Calu3 (cell line): Measurements from ENCODE around the gene CAMKMT. TPM values are rescaled to one million over a fixed set of nuclear protein-coding genes. Genes with fewer than 3 reads are reported as not detected.

Source experiments
- BruUV-seq: library from RNA; stranded (reverse); fragments of 400-500 nt; replicated peaks from 2 replicates; lab custom pipeline; 2021; lab: Mats Ljungman, UMichigan
- CTCF ChIA-PET: fragments of 300-600 bp; sonication (Branson Sonifier 250); formaldehyde crosslinking; loops from one replicate; lab custom pipeline; 2022; ENCODE audit warnings: antibody characterized with exemption; lab: Charles Lee
- DNase-seq: peaks from one replicate; pipeline ENCODE4 v3.0.0; 2022
- H3K27ac Mint-ChIP-seq: one replicate; pipeline ENCODE4 v1.8.0; 2022; ENCODE audit warnings: mixed read lengths; ENCODE audit not compliant: unreplicated experiment
- H3K27me3 Mint-ChIP-seq: one replicate; pipeline ENCODE4 v1.8.0; 2022; ENCODE audit warnings: mixed read lengths; ENCODE audit not compliant: unreplicated experiment
- H3K36me3 Mint-ChIP-seq: one replicate; pipeline ENCODE4 v1.8.0; 2022; ENCODE audit warnings: mild to moderate bottlenecking, moderate library complexity, mixed read lengths; ENCODE audit not compliant: insufficient read depth, unreplicated experiment
- H3K4me1 Mint-ChIP-seq: one replicate; pipeline ENCODE4 v1.8.0; 2022; ENCODE audit warnings: mild to moderate bottlenecking, low read depth, mixed read lengths; ENCODE audit not compliant: unreplicated experiment
- H3K4me3 Mint-ChIP-seq: one replicate; pipeline ENCODE4 v1.8.0; 2022; ENCODE audit warnings: mild to moderate bottlenecking, low read depth, moderate library complexity, mixed read lengths; ENCODE audit not compliant: unreplicated experiment
- H3K9me3 Mint-ChIP-seq: one replicate; pipeline ENCODE4 v1.8.0; 2022; ENCODE audit warnings: low read depth, mixed read lengths; ENCODE audit not compliant: unreplicated experiment
- intact Hi-C: fragments of 100-400 bp; cut with micrococcal nuclease; formaldehyde crosslinking; loops from one replicate; pipeline ENCODE4 v1.10.0; 2022; ENCODE audit not compliant: unreplicated experiment
- total RNA-seq: library from RNA; stranded (reverse); gene quantifications from 2 replicates; pipeline ENCODE4 v1.2.3, GENCODE V29; 2022
- TF ChIP-seq, protein P1 (sequence below): fragments of 200-600 bp; IDR thresholded peaks from one replicate; pipeline ENCODE4 v1.8.0; 2022; ENCODE audit warnings: antibody characterized with exemption; ENCODE audit not compliant: unreplicated experiment

The CAMKMT gene
- total RNA-seq, 1 experiment from 2014 or later, result 20.6 TPM

DNA sequence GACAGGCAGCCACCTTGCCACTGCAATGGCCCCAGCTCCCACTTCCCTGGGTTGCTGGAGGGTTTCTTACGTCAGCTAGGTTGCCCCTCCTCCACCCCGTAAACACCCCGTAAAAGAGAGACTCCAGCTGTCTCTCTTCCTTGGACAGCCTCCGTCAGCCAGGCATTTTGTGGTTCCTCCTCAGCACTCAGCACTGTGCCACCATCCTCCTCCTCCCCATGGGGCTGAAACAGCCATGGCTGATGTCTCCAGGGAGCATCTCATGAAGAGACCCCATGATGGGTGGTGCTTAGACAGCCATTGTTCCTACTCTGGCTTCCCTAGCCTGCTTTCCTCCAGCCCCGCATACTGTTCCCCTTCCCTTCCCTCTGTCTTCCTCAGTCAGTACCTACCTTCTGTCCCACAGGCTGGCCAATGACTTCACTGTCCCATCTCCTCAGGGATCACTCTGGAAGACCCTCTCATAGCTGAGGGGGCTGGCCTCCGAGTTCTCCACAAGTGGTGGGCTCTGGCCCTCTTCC lies 436.5 kb downstream of the CAMKMT start:
- H3K9me3 Mint-ChIP-seq, result no peaks in the 10 kb centered on the region
- no peak for DNase-seq
- H3K27ac Mint-ChIP-seq, result no peak overlapping the region
- BruUV-seq, result no TSS peak
- H3K4me3 Mint-ChIP-seq, result no peak overlapping the region
- CTCF ChIA-PET, result no interaction called here
- TF ChIP-seq, protein P1, sequence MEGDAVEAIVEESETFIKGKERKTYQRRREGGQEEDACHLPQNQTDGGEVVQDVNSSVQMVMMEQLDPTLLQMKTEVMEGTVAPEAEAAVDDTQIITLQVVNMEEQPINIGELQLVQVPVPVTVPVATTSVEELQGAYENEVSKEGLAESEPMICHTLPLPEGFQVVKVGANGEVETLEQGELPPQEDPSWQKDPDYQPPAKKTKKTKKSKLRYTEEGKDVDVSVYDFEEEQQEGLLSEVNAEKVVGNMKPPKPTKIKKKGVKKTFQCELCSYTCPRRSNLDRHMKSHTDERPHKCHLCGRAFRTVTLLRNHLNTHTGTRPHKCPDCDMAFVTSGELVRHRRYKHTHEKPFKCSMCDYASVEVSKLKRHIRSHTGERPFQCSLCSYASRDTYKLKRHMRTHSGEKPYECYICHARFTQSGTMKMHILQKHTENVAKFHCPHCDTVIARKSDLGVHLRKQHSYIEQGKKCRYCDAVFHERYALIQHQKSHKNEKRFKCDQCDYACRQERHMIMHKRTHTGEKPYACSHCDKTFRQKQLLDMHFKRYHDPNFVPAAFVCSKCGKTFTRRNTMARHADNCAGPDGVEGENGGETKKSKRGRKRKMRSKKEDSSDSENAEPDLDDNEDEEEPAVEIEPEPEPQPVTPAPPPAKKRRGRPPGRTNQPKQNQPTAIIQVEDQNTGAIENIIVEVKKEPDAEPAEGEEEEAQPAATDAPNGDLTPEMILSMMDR, result no peak
- no peaks in the 10 kb centered on the region for H3K36me3 Mint-ChIP-seq
- peaks cover 72% of the 10 kb centered on the region for H3K27me3 Mint-ChIP-seq
- peaks cover 8% of the 10 kb centered on the region for H3K4me1 Mint-ChIP-seq
- intact Hi-C loops, result no loop called here

DNA sequence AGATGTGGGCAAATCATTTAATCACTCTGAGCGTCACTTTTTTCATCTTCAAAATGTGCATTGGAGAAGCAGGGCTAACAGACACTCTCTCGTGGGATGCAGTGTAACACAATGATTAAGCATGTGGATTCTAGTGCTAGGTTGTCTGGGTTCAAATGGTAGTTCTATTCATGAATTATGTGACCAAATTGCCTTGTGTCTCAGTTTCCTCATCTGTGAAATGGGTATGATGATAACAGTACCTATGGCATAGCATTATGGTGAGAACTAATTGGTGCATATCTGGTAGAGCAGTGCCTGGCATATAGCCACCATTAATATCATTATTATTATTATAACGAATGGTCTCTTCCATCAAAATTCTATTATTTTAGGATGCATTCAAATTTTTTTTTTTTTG lies 437.4 kb downstream of the CAMKMT start:
- H3K36me3 Mint-ChIP-seq, result no peaks in the 10 kb centered on the region
- no peak for DNase-seq
- no peak overlapping the region for H3K27ac Mint-ChIP-seq
- CTCF ChIA-PET, result no interaction called here
- TF ChIP-seq, protein P1, result no peak
- intact Hi-C loops, result no loop called here
- H3K9me3 Mint-ChIP-seq, result no peaks in the 10 kb centered on the region
- peaks cover 79% of the 10 kb centered on the region for H3K27me3 Mint-ChIP-seq
- no TSS peak for BruUV-seq
- H3K4me3 Mint-ChIP-seq, result no peak overlapping the region
- peaks cover 8% of the 10 kb centered on the region for H3K4me1 Mint-ChIP-seq

GRCh38 chr2:44799754-44800153 lies 438.0 kb downstream of the CAMKMT start:
- Mint-ChIP-seq H3K9me3 (no peaks in the 10 kb centered on the region), H3K36me3 (no peaks in the 10 kb centered on the region), H3K27me3 (peaks cover 85% of the 10 kb centered on the region), H3K27ac (no peak overlapping the region), H3K4me3 (no peak overlapping the region), H3K4me1 (peaks cover 8% of the 10 kb centered on the region)
- intact Hi-C loops, result no loop called here
- TF ChIP-seq, protein P1, result no peak
- no TSS peak for BruUV-seq
- DNase-seq, result no peak
- CTCF ChIA-PET, result no interaction called here

DNA sequence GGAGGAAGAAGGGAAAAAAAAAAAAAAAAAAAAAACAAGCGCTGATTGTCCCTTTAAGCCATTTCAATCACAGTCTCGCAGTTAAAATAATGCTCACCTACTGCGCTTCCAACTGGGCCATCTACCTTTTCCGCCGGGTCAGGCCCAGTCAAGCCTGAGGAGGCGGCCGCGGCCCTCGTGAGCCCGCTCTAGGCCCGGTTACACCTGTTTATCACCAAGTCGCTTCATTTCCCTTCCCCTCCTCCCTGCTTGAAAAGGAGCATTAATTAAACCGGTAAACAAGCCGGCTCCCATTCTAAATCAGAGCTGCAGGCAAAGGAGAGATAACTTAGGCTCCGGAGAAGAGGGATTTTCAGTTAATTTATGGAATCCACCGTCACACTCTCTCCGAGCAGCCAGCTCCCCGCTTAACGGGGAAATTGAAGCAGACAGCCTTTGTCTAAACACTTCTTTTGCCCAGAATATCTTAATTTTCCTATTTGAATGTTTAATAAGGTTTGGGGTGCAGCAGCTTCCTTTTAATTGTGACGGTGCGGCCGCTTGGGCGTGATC lies 439.6 kb downstream of the CAMKMT start:
- peaks cover 8% of the 10 kb centered on the region for H3K4me1 Mint-ChIP-seq

More for the DNA sequence above, 439.6 kb downstream of the CAMKMT start:
- no peak overlapping the region for H3K27ac Mint-ChIP-seq
- TF ChIP-seq, protein P1, result no peak
- no peak for DNase-seq
- peaks cover 92% of the 10 kb centered on the region for H3K27me3 Mint-ChIP-seq
- CTCF ChIA-PET, result no interaction called here
- no peak overlapping the region for H3K4me3 Mint-ChIP-seq
- no peaks in the 10 kb centered on the region for H3K9me3 Mint-ChIP-seq
- no TSS peak for BruUV-seq
- intact Hi-C loops, result no loop called here
- no peaks in the 10 kb centered on the region for H3K36me3 Mint-ChIP-seq
